Hepatocyte (in vitro differentiated cells): ENCODE data around the gene SH2D7. TPM values are rescaled to one million over a fixed set of nuclear protein-coding genes. Genes with fewer than 3 reads are reported as not detected.

Experiments used
- DNase-seq: peaks from one replicate; pipeline ENCODE4 v3.0.0-alpha.2; 2016; ENCODE audit warnings: low spot score
- H2AFZ ChIP-seq: fragments of 200-600 bp; sonication (generic); 2 replicates; pipeline ENCODE4 v1.6.0; 2016; ENCODE audit warnings: antibody characterized with exemption, mild to moderate bottlenecking
- H3K27ac ChIP-seq: fragments of 200-600 bp; sonication (generic); 2 replicates; pipeline ENCODE4 v1.5.1; 2016; ENCODE audit warnings: mild to moderate bottlenecking
- H3K27me3 ChIP-seq: fragments of 200-600 bp; sonication (generic); 2 replicates; pipeline ENCODE4 v1.6.1; 2016
- H3K36me3 ChIP-seq: fragments of 200-600 bp; sonication (generic); replicated peaks from 2 replicates; pipeline ENCODE4 v1.5.1; 2016; ENCODE audit warnings: low read depth; ENCODE audit not compliant: insufficient read depth
- H3K4me1 ChIP-seq: fragments of 200-600 bp; sonication (generic); 2 replicates; pipeline ENCODE4 v1.5.1; 2016; ENCODE audit warnings: mild to moderate bottlenecking, moderate library complexity; ENCODE audit not compliant: insufficient read depth
- H3K4me2 ChIP-seq: fragments of 200-600 bp; sonication (generic); 2 replicates; pipeline ENCODE4 v1.6.0; 2016
- H3K4me3 ChIP-seq: fragments of 200-600 bp; sonication (generic); 2 replicates; pipeline ENCODE4 v1.5.1; 2016; ENCODE audit warnings: mild to moderate bottlenecking
- H3K79me2 ChIP-seq: fragments of 200-600 bp; sonication (generic); 2 replicates; pipeline ENCODE4 v1.6.0; 2017; ENCODE audit warnings: mild to moderate bottlenecking
- H3K9me2 ChIP-seq: fragments of 200-600 bp; sonication (generic); replicated peaks from 2 replicates; pipeline ENCODE4 v1.6.0; 2017; ENCODE audit warnings: mild to moderate bottlenecking; ENCODE audit not compliant: insufficient read depth
- H3K9me3 ChIP-seq: fragments of 200-600 bp; sonication (generic); 2 replicates; pipeline ENCODE4 v1.5.1; 2016; ENCODE audit warnings: low read depth, mild to moderate bottlenecking
- H4K20me1 ChIP-seq: fragments of 200-600 bp; sonication (generic); 2 replicates; pipeline ENCODE4 v1.6.0; 2016; ENCODE audit warnings: mild to moderate bottlenecking; ENCODE audit not compliant: insufficient read depth, poor library complexity, severe bottlenecking
- CTCF ChIP-seq: fragments of 200-600 bp; sonication (generic); IDR thresholded peaks from 2 replicates; pipeline ENCODE4 v1.5.1; 2016; ENCODE audit warnings: antibody characterized with exemption, mild to moderate bottlenecking; ENCODE audit not compliant: poor library complexity
- EZH2 ChIP-seq: fragments of 200-600 bp; sonication (generic); IDR thresholded peaks from 2 replicates; pipeline ENCODE4 v1.6.1; 2016; ENCODE audit warnings: antibody characterized with exemption, mild to moderate bottlenecking, borderline replicate concordance
- EZH2phosphoT487 ChIP-seq: fragments of 200-600 bp; sonication (generic); IDR thresholded peaks from one replicate; pipeline ENCODE4 v1.6.1; 2018; ENCODE audit warnings: antibody characterized with exemption, mild to moderate bottlenecking, low read depth, moderate library complexity; ENCODE audit not compliant: unreplicated experiment, severe bottlenecking
- WGBS: methylation state at CpG from one replicate; pipeline ENCODE4 v1.1.6; 2016; ENCODE audit warnings: low lambda C conversion rate; ENCODE audit errors: missing lambda C conversion rate; 5-methylcytosine and 5-hydroxymethylcytosine counted together
- polyA plus RNA-seq: library from polyadenylated mRNA; unstranded; fragments of >200 nt; fragmentation: Nextera tagmentation; extraction: Ambion mirVana; gene quantifications from 2 replicates; pipeline ENCODE4 v1.2.1, GENCODE V29; 2016
- total RNA-seq: library from RNA; depleted of rRNA; stranded (reverse); fragments of >200 nt; gene quantifications from 2 replicates; pipeline ENCODE4 v1.2.3, GENCODE V29; 2014

SH2D7 gene
- total and polyA plus RNA-seq, 2 experiments from 2014 or later, result 0.22 TPM; not detected in 1

GRCh38 chr15:78077871-78078210 is 14.5 kb upstream of the SH2D7 start:
- Histone ChIP-seq H3K79me2 (peaks cover 42% of the 10 kb centered on the region), H2AFZ (peak overlapping the region; percentile 87), H3K27me3 (no peaks in the 10 kb centered on the region), H3K27ac (peak overlapping the region; percentile 85), H3K4me3 (peak overlapping the region; percentile 87), H3K9me2 (no peaks in the 10 kb centered on the region), H4K20me1 (no peaks in the 10 kb centered on the region), H3K4me2 (peak overlapping the region; percentile 97), H3K9me3 (no peaks in the 10 kb centered on the region), H3K36me3 (no peaks in the 10 kb centered on the region), H3K4me1 (peaks cover 36% of the 10 kb centered on the region)
- DNase-seq, result no peak
- WGBS, result 30% methylated on average over 7 of the region's 7 CpGs
- TF ChIP-seq EZH2phosphoT487, result no peak
- no peak for TF ChIP-seq CTCF
- TF ChIP-seq EZH2, result no peak

GRCh38 chr15:78079298-78080087 is 12.9 kb upstream of the SH2D7 start:
- no peaks in the 10 kb centered on the region for H4K20me1 ChIP-seq
- no peak overlapping the region for H2AFZ ChIP-seq
- no peaks in the 10 kb centered on the region for H3K9me3 ChIP-seq
- H3K27ac ChIP-seq, result peak overlapping the region; percentile 53
- H3K36me3 ChIP-seq, result no peaks in the 10 kb centered on the region
- H3K79me2 ChIP-seq, result peaks cover 25% of the 10 kb centered on the region
- DNase-seq, result no peak
- peaks cover 35% of the 10 kb centered on the region for H3K4me1 ChIP-seq
- no peak overlapping the region for H3K4me3 ChIP-seq
- no peaks in the 10 kb centered on the region for H3K9me2 ChIP-seq
- 86% methylated on average over 11 of the region's 11 CpGs for WGBS
- TF ChIP-seq CTCF, result no peak
- no peak for TF ChIP-seq EZH2phosphoT487
- no peak for TF ChIP-seq EZH2
- H3K4me2 ChIP-seq, result no peak overlapping the region
- H3K27me3 ChIP-seq, result no peaks in the 10 kb centered on the region

GRCh38 chr15:78080088-78080460 is 12.3 kb upstream of the SH2D7 start:
- H4K20me1 ChIP-seq, result no peaks in the 10 kb centered on the region
- no peak for TF ChIP-seq EZH2
- no peak for TF ChIP-seq EZH2phosphoT487
- TF ChIP-seq CTCF, result no peak
- peaks cover 35% of the 10 kb centered on the region for H3K4me1 ChIP-seq
- no peak overlapping the region for H2AFZ ChIP-seq
- peak overlapping the region; percentile 53 for H3K27ac ChIP-seq
- no peaks in the 10 kb centered on the region for H3K36me3 ChIP-seq
- no peak overlapping the region for H3K4me3 ChIP-seq
- H3K4me2 ChIP-seq, result no peak overlapping the region
- H3K9me3 ChIP-seq, result no peaks in the 10 kb centered on the region
- DNase-seq, result no peak
- peaks cover 20% of the 10 kb centered on the region for H3K79me2 ChIP-seq
- no peaks in the 10 kb centered on the region for H3K9me2 ChIP-seq
- H3K27me3 ChIP-seq, result no peaks in the 10 kb centered on the region
- WGBS, result 93% methylated on average over 8 of the region's 8 CpGs
